Measurements from ENCODE around the gene LPP.

DNA sequence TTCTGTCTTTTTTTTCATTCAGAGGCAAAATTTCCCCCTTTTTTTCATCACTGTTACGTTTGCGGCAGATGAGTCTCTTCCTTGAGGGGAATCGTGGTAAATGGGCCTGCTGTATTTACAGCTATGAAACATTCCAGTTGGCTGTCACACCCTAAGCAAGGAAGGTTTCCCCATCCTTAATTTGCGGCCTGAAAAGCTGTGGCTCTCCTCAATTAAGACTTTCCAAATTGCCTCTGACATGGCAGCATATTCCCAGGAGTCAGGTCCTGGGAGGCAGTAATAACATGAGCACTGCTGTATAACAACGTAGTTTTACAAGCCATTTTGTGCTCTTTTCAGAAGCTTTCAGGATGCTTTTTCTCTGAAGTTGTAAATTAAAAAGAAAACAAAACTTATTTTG, 420.9 kb downstream of the LPP start:
- TF ChIP-seq, protein P1, sequence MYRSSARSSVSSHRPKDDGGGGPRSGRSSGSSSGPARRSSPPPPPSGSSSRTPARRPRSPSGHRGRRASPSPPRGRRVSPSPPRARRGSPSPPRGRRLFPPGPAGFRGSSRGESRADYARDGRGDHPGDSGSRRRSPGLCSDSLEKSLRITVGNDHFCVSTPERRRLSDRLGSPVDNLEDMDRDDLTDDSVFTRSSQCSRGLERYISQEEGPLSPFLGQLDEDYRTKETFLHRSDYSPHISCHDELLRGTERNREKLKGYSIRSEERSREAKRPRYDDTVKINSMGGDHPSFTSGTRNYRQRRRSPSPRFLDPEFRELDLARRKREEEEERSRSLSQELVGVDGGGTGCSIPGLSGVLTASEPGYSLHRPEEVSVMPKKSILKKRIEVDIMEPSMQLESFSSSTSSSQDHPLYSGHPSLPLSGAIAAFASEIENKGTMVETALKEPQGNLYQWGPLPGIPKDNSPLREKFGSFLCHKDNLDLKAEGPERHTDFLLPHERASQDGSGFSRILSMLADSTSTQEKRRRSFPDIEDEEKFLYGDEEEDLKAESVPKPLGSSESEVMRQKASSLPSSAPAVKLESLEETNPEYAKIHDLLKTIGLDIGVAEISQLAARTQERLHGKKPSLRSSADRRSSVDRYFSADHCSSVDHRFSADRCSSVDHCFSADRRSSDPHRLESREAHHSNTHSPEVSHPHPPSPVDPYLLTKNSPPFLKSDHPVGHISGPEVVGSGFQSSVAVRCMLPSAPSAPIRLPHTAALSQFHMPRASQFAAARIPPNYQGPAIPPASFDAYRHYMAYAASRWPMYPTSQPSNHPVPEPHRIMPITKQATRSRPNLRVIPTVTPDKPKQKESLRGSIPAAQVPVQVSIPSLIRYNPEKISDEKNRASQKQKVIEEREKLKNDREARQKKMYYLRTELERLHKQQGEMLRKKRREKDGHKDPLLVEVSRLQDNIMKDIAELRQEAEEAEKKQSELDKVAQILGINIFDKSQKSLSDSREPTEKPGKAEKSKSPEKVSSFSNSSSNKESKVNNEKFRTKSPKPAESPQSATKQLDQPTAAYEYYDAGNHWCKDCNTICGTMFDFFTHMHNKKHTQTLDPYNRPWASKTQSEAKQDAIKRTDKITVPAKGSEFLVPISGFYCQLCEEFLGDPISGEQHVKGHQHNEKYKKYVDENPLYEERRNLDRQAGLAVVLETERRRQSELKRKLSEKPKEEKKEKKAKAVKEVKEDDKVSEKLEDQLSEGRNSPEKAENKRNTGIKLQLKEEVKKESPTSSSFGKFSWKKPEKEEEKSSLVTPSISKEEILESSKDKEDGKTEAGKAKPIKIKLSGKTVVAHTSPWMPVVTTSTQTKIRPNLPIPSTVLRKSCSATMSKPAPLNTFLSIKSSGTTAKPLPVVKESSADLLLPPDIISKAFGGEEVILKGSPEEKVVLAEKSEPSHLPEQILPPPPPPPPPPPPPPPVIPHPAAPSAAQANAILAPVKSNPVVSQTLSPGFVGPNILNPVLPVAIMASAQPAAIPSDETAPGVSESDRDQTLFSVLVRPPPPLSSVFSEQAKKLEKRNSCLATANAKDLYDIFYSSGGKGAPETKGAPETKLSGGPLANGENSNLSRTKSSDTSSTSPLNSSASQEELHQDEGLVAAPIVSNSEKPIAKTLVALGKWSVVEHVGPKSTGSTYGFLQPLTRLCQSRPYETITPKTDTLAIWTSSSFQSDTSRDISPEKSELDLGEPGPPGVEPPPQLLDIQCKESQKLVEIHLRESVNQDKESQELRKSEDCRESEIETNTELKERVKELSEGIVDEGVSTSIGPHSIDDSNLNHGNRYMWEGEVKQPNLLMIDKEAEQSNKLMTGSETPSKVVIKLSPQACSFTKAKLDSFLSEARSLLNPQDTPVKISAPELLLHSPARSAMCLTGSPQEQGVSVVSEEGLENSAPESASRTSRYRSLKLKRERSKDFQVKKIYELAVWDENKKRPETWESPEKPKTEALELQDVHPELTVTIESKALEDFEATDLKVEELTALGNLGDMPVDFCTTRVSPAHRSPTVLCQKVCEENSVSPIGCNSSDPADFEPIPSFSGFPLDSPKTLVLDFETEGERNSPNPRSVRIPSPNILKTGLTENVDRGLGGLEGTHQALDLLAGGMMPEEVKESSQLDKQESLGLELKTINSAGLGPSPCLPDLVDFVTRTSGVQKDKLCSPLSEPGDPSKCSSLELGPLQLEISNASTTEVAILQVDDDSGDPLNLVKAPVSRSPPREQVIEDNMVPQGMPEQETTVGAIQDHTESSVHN (IDR thresholded peaks at IDR 0.05; ENCODE audit: borderline replicate concordance in 1 of 2, low read depth in 1 of 2) = no peak
- no peak for TF ChIP-seq PTBP1 (IDR thresholded peaks at IDR 0.05; ENCODE audit: low read depth, low read length)
- TF ChIP-seq GATA2 (CRISPR knock-in tag; IDR thresholded peaks at IDR 0.05) = no peak
- TF ChIP-seq, protein P2, sequence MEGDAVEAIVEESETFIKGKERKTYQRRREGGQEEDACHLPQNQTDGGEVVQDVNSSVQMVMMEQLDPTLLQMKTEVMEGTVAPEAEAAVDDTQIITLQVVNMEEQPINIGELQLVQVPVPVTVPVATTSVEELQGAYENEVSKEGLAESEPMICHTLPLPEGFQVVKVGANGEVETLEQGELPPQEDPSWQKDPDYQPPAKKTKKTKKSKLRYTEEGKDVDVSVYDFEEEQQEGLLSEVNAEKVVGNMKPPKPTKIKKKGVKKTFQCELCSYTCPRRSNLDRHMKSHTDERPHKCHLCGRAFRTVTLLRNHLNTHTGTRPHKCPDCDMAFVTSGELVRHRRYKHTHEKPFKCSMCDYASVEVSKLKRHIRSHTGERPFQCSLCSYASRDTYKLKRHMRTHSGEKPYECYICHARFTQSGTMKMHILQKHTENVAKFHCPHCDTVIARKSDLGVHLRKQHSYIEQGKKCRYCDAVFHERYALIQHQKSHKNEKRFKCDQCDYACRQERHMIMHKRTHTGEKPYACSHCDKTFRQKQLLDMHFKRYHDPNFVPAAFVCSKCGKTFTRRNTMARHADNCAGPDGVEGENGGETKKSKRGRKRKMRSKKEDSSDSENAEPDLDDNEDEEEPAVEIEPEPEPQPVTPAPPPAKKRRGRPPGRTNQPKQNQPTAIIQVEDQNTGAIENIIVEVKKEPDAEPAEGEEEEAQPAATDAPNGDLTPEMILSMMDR (IDR thresholded peaks at IDR 0.05 in 2 of 3, conservative IDR thresholded peaks at IDR 0.05 in 1 of 3; ENCODE audit: insufficient read depth in 2 of 3, low read depth in 1 of 3, low read length in 3 of 3) = no peak
- no peak for TF ChIP-seq CEBPB (tag; IDR thresholded peaks at IDR 0.05)
- no peak for TF ChIP-seq ESRRB (CRISPR knock-in tag; IDR thresholded peaks at IDR 0.05; ENCODE audit: borderline replicate concordance)
- no peak for TF ChIP-seq TAF9B (IDR thresholded peaks at IDR 0.05; ENCODE audit: partially characterized antibody)
- TF ChIP-seq RFX5 (IDR thresholded peaks at IDR 0.05; ENCODE audit: low read depth, low read length) = no peak

All from K562 (cell line).